GM23338 (cell line): ENCODE results near the gene USP37. TPM values are rescaled to one million over a fixed set of nuclear protein-coding genes. Genes with fewer than 3 reads are reported as not detected.

ENCODE experiments used
- ATAC-seq: fragments of 200-7000 bp; cut with Tn5 transposase; 3 replicates; pipeline ENCODE4 v1.9.1; 2020
- DNase-seq: peaks from one replicate; pipeline ENCODE4 v3.0.0-alpha.2; 2015; ENCODE audit warnings: low spot score
- H2AFZ ChIP-seq: fragments of 200-600 bp; sonication (generic); 2 replicates; pipeline ENCODE4 v1.8.0; 2016; ENCODE audit warnings: antibody characterized with exemption, mild to moderate bottlenecking, moderate library complexity
- H3F3A ChIP-seq: fragments of 200-600 bp; sonication (generic); replicated peaks from 2 replicates; pipeline ENCODE4 v1.8.0; 2017; ENCODE audit warnings: antibody characterized with exemption, mixed run types, low read depth
- H3K27ac ChIP-seq: fragments of 200-600 bp; sonication (generic); 2 replicates; pipeline ENCODE4 v1.6.1; 2016; ENCODE audit warnings: low read depth
- H3K27me3 ChIP-seq: fragments of 200-600 bp; sonication (generic); 2 replicates; pipeline ENCODE4 v1.8.0; 2016; ENCODE audit warnings: mild to moderate bottlenecking, mixed run types, moderate library complexity; ENCODE audit not compliant: insufficient read depth
- H3K36me3 ChIP-seq: fragments of 200-600 bp; sonication (generic); 2 replicates; pipeline ENCODE4 v1.8.0; 2016; ENCODE audit warnings: mild to moderate bottlenecking; ENCODE audit not compliant: insufficient read depth
- H3K4me1 ChIP-seq: fragments of 200-600 bp; sonication (generic); 2 replicates; pipeline ENCODE4 v1.8.0; 2016; ENCODE audit warnings: mild to moderate bottlenecking, moderate library complexity; ENCODE audit not compliant: insufficient read depth
- H3K4me2 ChIP-seq: fragments of 200-600 bp; sonication (generic); 2 replicates; pipeline ENCODE4 v1.7.1; 2017; ENCODE audit warnings: mixed run types
- H3K4me3 ChIP-seq: fragments of 200-600 bp; sonication (generic); 2 replicates; pipeline ENCODE4 v1.6.1; 2016; ENCODE audit warnings: mixed run types
- H3K79me2 ChIP-seq: fragments of 200-600 bp; sonication (generic); replicated peaks from 2 replicates; pipeline ENCODE4 v1.8.0; 2017; ENCODE audit warnings: mild to moderate bottlenecking; ENCODE audit not compliant: insufficient read depth
- H3K9me2 ChIP-seq: fragments of 200-600 bp; sonication (generic); 2 replicates; pipeline ENCODE4 v1.8.0; 2017; ENCODE audit not compliant: insufficient read depth
- H4K20me1 ChIP-seq: fragments of 200-600 bp; sonication (generic); replicated peaks from 2 replicates; pipeline ENCODE4 v1.8.0; 2017; ENCODE audit warnings: mild to moderate bottlenecking; ENCODE audit not compliant: insufficient read depth
- H3K27ac Mint-ChIP-seq: 2 replicates; pipeline ENCODE4 v1.8.0; 2020; ENCODE audit warnings: inconsistent platforms, mild to moderate bottlenecking, moderate library complexity, mixed read lengths
- H3K27me3 Mint-ChIP-seq: 3 replicates; pipeline ENCODE4 v1.8.0; 2022; ENCODE audit warnings: low read depth, mild to moderate bottlenecking, moderate library complexity, mixed read lengths, inconsistent platforms; ENCODE audit not compliant: insufficient read depth, poor library complexity
- H3K36me3 Mint-ChIP-seq: 3 replicates; pipeline ENCODE4 v1.8.0; 2021; ENCODE audit warnings: low read depth, mild to moderate bottlenecking, inconsistent platforms, moderate library complexity, mixed read lengths
- H3K4me1 Mint-ChIP-seq: 3 replicates; pipeline ENCODE4 v1.8.0; 2020; ENCODE audit warnings: mild to moderate bottlenecking, inconsistent platforms, mixed read lengths
- H3K4me3 Mint-ChIP-seq: 3 replicates; pipeline ENCODE4 v1.8.0; 2021; ENCODE audit warnings: moderate library complexity, mild to moderate bottlenecking, inconsistent platforms, mixed read lengths
- H3K9me3 Mint-ChIP-seq: 3 replicates; pipeline ENCODE4 v1.8.0; 2020; ENCODE audit warnings: moderate library complexity, mild to moderate bottlenecking, inconsistent platforms, mixed read lengths
- CREB1 ChIP-seq: fragments of 250-450 bp; sonication (Bioruptor Pico); IDR thresholded peaks from 2 replicates; pipeline ENCODE4 v1.5.0; 2020; ENCODE audit warnings: low read depth, mild to moderate bottlenecking, moderate library complexity
- EZH2 ChIP-seq: fragments of 200-600 bp; sonication (generic); IDR thresholded peaks from one replicate; pipeline ENCODE4 v1.8.0; 2017; ENCODE audit warnings: antibody characterized with exemption, mild to moderate bottlenecking, low read depth; ENCODE audit not compliant: unreplicated experiment
- EZH2phosphoT487 ChIP-seq: fragments of 200-600 bp; sonication (generic); IDR thresholded peaks from one replicate; pipeline ENCODE4 v1.8.1; 2018; ENCODE audit warnings: antibody characterized with exemption; ENCODE audit not compliant: unreplicated experiment
- JUNB ChIP-seq: IDR thresholded peaks from one replicate; pipeline ENCODE4 v1.6.1; 2016; ENCODE audit warnings: antibody characterized with exemption; ENCODE audit not compliant: unreplicated experiment
- NANOG ChIP-seq: IDR thresholded peaks from 2 replicates; pipeline ENCODE4 v1.6.1; 2016; ENCODE audit warnings: antibody characterized with exemption, borderline replicate concordance
- POLR2AphosphoS5 ChIP-seq: IDR thresholded peaks from 2 replicates; pipeline ENCODE4 v1.6.1; 2016; ENCODE audit warnings: antibody characterized with exemption, low read depth
- STAT1 ChIP-seq: IDR thresholded peaks from one replicate; pipeline ENCODE4 v1.6.1; 2016; ENCODE audit warnings: antibody characterized with exemption; ENCODE audit not compliant: unreplicated experiment
- ZNF114 ChIP-seq: fragments of 250-450 bp; sonication (Bioruptor Pico); IDR thresholded peaks from 2 replicates; pipeline ENCODE4 v1.5.0; 2020; ENCODE audit warnings: mild to moderate bottlenecking, moderate library complexity
- ZNF331 ChIP-seq: fragments of 250-450 bp; sonication (Bioruptor Pico); IDR thresholded peaks from 2 replicates; pipeline ENCODE4 v1.5.0; 2020; ENCODE audit warnings: low read depth, mild to moderate bottlenecking, moderate library complexity
- polyA plus RNA-seq: library from polyadenylated mRNA; unstranded; fragments of >200 nt; fragmentation: Nextera tagmentation; extraction: Ambion mirVana; gene quantifications from 2 replicates; pipeline ENCODE4 v1.2.1, GENCODE V29; 2016
- total RNA-seq: library from RNA; depleted of rRNA; stranded (reverse); fragments of >200 nt; shearing (Covaris generic); gene quantifications from 2 replicates; pipeline ENCODE4 v1.2.3, GENCODE V29; 2014
- TF ChIP-seq, protein P1 (sequence below): IDR thresholded peaks from 2 replicates; pipeline ENCODE4 v1.6.1; 2016; ENCODE audit warnings: antibody characterized with exemption
- TF ChIP-seq, protein P2 (sequence below), 2 experiments: fragments of 200-600 bp in 1 of 2; sonication (generic) in 1 of 2; conservative IDR thresholded peaks; 2 replicates each; pipeline versions ENCODE4 v1.5.1 to v1.6.1; 2016 to 2017; ENCODE audit warnings: antibody characterized with exemption in 2 of 2, low read depth in 2 of 2, mild to moderate bottlenecking in 2 of 2, moderate library complexity in 1 of 2
- TF ChIP-seq, protein P3 (sequence below): fragments of 250-450 bp; sonication (Bioruptor Pico); IDR thresholded peaks from 2 replicates; pipeline ENCODE4 v1.5.0; 2020; ENCODE audit warnings: mild to moderate bottlenecking, moderate library complexity
- TF ChIP-seq, protein P4 (sequence below): IDR thresholded peaks from one replicate; pipeline ENCODE4 v1.6.1; 2018; ENCODE audit warnings: antibody characterized with exemption; ENCODE audit not compliant: unreplicated experiment

The USP37 gene
- total and polyA plus RNA-seq, 2 experiments from 2014 or later = 8.2 to 21.0 TPM

DNA sequence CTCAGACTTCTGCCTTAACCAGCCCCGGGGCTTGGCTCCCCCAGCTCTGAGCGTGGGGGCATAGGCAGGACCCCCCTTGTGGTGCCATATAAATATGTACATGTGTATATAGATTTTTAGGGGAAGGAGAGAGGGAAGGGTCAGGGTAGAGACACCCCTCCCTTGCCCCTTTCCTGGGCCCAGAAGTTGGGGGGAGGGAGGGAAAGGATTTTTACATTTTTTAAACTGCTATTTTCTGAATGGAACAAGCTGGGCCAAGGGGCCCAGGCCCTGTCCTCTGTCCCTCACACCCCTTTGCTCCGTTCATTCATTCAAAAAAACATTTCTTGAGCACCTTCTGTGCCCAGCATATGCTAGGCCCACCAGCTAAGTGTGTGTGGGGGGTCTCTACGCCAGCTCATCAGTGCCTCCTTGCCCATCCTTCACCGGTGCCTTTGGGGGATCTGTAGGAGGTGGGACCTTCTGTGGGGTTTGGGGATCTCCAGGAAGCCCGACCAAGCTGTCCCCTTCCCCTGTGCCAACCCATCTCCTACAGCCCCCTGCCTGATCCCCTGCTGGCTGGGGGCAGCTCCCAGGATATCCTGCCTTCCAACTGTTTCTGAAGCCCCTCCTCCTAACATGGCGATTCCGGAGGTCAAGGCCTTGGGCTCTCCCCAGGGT lies 162.9 kb downstream of the USP37 start:
- H3K27me3 Mint-ChIP-seq = peaks cover 11% of the 10 kb centered on the region
- Histone ChIP-seq H3K36me3 (no peaks in the 10 kb centered on the region), H3K9me2 (no peaks in the 10 kb centered on the region), H3K27ac (peak overlapping the region; percentile 99), H3K4me1 (peaks cover 27% of the 10 kb centered on the region), H2AFZ (peak overlapping the region; percentile 97), H3K4me3 (peak overlapping the region; percentile 82), H4K20me1 (no peaks in the 10 kb centered on the region), H3K79me2 (no peaks in the 10 kb centered on the region), H3F3A (peaks cover 17% of the 10 kb centered on the region), H3K4me2 (peak overlapping the region; percentile 94), H3K27me3 (no peaks in the 10 kb centered on the region)
- H3K4me1 Mint-ChIP-seq = peaks cover 22% of the 10 kb centered on the region
- H3K27ac Mint-ChIP-seq = peak overlapping the region; percentile 96
- ATAC-seq = peak; percentile 15
- DNase-seq = no peak
- H3K9me3 Mint-ChIP-seq = no peaks in the 10 kb centered on the region
- TF ChIP-seq JUNB = no peak
- TF ChIP-seq CREB1 = no peak
- TF ChIP-seq EZH2 = no peak
- no peak for TF ChIP-seq EZH2phosphoT487
- no peak for TF ChIP-seq ZNF331
- TF ChIP-seq, protein P1, sequence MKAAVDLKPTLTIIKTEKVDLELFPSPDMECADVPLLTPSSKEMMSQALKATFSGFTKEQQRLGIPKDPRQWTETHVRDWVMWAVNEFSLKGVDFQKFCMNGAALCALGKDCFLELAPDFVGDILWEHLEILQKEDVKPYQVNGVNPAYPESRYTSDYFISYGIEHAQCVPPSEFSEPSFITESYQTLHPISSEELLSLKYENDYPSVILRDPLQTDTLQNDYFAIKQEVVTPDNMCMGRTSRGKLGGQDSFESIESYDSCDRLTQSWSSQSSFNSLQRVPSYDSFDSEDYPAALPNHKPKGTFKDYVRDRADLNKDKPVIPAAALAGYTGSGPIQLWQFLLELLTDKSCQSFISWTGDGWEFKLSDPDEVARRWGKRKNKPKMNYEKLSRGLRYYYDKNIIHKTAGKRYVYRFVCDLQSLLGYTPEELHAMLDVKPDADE = no peak
- TF ChIP-seq, protein P2, sequence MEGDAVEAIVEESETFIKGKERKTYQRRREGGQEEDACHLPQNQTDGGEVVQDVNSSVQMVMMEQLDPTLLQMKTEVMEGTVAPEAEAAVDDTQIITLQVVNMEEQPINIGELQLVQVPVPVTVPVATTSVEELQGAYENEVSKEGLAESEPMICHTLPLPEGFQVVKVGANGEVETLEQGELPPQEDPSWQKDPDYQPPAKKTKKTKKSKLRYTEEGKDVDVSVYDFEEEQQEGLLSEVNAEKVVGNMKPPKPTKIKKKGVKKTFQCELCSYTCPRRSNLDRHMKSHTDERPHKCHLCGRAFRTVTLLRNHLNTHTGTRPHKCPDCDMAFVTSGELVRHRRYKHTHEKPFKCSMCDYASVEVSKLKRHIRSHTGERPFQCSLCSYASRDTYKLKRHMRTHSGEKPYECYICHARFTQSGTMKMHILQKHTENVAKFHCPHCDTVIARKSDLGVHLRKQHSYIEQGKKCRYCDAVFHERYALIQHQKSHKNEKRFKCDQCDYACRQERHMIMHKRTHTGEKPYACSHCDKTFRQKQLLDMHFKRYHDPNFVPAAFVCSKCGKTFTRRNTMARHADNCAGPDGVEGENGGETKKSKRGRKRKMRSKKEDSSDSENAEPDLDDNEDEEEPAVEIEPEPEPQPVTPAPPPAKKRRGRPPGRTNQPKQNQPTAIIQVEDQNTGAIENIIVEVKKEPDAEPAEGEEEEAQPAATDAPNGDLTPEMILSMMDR (conservative IDR thresholded peaks at IDR 0.05; ENCODE audit: low read depth in 2 of 2) = no peak
- TF ChIP-seq STAT1 = no peak
- no peak for TF ChIP-seq ZNF114 (CRISPR knock-in tag)
- TF ChIP-seq, protein P3, sequence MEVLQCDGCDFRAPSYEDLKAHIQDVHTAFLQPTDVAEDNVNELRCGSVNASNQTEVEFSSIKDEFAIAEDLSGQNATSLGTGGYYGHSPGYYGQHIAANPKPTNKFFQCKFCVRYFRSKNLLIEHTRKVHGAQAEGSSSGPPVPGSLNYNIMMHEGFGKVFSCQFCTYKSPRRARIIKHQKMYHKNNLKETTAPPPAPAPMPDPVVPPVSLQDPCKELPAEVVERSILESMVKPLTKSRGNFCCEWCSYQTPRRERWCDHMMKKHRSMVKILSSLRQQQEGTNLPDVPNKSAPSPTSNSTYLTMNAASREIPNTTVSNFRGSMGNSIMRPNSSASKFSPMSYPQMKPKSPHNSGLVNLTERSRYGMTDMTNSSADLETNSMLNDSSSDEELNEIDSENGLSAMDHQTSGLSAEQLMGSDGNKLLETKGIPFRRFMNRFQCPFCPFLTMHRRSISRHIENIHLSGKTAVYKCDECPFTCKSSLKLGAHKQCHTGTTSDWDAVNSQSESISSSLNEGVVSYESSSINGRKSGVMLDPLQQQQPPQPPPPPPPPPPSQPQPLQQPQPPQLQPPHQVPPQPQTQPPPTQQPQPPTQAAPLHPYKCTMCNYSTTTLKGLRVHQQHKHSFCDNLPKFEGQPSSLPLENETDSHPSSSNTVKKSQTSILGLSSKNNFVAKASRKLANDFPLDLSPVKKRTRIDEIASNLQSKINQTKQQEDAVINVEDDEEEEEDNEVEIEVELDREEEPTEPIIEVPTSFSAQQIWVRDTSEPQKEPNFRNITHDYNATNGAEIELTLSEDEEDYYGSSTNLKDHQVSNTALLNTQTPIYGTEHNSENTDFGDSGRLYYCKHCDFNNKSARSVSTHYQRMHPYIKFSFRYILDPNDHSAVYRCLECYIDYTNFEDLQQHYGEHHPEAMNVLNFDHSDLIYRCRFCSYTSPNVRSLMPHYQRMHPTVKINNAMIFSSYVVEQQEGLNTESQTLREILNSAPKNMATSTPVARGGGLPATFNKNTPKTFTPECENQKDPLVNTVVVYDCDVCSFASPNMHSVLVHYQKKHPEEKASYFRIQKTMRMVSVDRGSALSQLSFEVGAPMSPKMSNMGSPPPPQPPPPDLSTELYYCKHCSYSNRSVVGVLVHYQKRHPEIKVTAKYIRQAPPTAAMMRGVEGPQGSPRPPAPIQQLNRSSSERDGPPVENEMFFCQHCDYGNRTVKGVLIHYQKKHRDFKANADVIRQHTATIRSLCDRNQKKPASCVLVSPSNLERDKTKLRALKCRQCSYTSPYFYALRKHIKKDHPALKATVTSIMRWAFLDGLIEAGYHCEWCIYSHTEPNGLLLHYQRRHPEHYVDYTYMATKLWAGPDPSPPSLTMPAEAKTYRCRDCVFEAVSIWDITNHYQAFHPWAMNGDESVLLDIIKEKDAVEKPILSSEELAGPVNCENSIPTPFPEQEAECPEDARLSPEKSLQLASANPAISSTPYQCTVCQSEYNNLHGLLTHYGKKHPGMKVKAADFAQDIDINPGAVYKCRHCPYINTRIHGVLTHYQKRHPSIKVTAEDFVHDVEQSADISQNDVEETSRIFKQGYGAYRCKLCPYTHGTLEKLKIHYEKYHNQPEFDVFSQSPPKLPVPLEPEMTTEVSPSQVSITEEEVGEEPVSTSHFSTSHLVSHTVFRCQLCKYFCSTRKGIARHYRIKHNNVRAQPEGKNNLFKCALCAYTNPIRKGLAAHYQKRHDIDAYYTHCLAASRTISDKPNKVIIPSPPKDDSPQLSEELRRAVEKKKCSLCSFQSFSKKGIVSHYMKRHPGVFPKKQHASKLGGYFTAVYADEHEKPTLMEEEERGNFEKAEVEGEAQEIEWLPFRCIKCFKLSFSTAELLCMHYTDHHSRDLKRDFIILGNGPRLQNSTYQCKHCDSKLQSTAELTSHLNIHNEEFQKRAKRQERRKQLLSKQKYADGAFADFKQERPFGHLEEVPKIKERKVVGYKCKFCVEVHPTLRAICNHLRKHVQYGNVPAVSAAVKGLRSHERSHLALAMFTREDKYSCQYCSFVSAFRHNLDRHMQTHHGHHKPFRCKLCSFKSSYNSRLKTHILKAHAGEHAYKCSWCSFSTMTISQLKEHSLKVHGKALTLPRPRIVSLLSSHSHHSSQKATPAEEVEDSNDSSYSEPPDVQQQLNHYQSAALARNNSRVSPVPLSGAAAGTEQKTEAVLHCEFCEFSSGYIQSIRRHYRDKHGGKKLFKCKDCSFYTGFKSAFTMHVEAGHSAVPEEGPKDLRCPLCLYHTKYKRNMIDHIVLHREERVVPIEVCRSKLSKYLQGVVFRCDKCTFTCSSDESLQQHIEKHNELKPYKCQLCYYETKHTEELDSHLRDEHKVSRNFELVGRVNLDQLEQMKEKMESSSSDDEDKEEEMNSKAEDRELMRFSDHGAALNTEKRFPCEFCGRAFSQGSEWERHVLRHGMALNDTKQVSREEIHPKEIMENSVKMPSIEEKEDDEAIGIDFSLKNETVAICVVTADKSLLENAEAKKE (CRISPR knock-in tag) = no peak
- TF ChIP-seq, protein P4, sequence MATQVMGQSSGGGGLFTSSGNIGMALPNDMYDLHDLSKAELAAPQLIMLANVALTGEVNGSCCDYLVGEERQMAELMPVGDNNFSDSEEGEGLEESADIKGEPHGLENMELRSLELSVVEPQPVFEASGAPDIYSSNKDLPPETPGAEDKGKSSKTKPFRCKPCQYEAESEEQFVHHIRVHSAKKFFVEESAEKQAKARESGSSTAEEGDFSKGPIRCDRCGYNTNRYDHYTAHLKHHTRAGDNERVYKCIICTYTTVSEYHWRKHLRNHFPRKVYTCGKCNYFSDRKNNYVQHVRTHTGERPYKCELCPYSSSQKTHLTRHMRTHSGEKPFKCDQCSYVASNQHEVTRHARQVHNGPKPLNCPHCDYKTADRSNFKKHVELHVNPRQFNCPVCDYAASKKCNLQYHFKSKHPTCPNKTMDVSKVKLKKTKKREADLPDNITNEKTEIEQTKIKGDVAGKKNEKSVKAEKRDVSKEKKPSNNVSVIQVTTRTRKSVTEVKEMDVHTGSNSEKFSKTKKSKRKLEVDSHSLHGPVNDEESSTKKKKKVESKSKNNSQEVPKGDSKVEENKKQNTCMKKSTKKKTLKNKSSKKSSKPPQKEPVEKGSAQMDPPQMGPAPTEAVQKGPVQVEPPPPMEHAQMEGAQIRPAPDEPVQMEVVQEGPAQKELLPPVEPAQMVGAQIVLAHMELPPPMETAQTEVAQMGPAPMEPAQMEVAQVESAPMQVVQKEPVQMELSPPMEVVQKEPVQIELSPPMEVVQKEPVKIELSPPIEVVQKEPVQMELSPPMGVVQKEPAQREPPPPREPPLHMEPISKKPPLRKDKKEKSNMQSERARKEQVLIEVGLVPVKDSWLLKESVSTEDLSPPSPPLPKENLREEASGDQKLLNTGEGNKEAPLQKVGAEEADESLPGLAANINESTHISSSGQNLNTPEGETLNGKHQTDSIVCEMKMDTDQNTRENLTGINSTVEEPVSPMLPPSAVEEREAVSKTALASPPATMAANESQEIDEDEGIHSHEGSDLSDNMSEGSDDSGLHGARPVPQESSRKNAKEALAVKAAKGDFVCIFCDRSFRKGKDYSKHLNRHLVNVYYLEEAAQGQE = no peak
- TF ChIP-seq POLR2AphosphoS5 = no peak
- TF ChIP-seq NANOG = no peak
- H3K4me3 Mint-ChIP-seq = peak overlapping the region; percentile 81
- peaks cover 12% of the 10 kb centered on the region for H3K36me3 Mint-ChIP-seq
